K562 (cell line): ENCODE data around the gene PAQR7. TPM values are rescaled to one million over a fixed set of nuclear protein-coding genes. Genes with fewer than 3 reads are reported as not detected.

ENCODE experiments used
- BCLAF1 ChIP-seq, 2 experiments: fragments of 450-650 bp in 1 of 2; IDR thresholded peaks; 2 replicates each; pipeline ENCODE4 v1.6.1; 2011 to 2017; ENCODE audit warnings: low read depth in 2 of 2, antibody characterized with exemption in 1 of 2, borderline replicate concordance in 1 of 2, low read length in 1 of 2, mild to moderate bottlenecking in 1 of 2, mixed read lengths in 1 of 2; ENCODE audit not compliant: control insufficient read depth in 1 of 2
- HEY1 ChIP-seq: fragments of 250-450 bp; sonication (Bioruptor Pico); IDR thresholded peaks from 2 replicates; pipeline ENCODE4 v1.5.0; 2020; ENCODE audit warnings: mild to moderate bottlenecking, moderate library complexity, borderline replicate concordance
- LARP7 ChIP-seq: fragments of 450-650 bp; IDR thresholded peaks from 2 replicates; pipeline ENCODE4 v1.6.1; 2016
- MBD2 ChIP-seq: sonication (generic); IDR thresholded peaks from 2 replicates; pipeline ENCODE4 v1.6.1; 2016; ENCODE audit warnings: low read depth, borderline replicate concordance
- MED1 ChIP-seq: sonication (generic); formaldehyde crosslinking; IDR thresholded peaks from 2 replicates; pipeline ENCODE4 v1.8.1; 2023; ENCODE audit warnings: missing genetic modification reagents, borderline replicate concordance
- NCOA4 ChIP-seq: fragments of 450-650 bp; IDR thresholded peaks from 2 replicates; pipeline ENCODE4 v1.6.1; 2018; ENCODE audit warnings: mild to moderate bottlenecking; ENCODE audit not compliant: partially characterized antibody
- PHB ChIP-seq: fragments of 250-450 bp; sonication (Bioruptor Pico); IDR thresholded peaks from 2 replicates; pipeline ENCODE4 v1.5.0; 2021
- PRMT5 ChIP-seq: sonication (generic); formaldehyde crosslinking; IDR thresholded peaks from 2 replicates; pipeline ENCODE4 v1.5.0; 2020; ENCODE audit warnings: missing genetic modification reagents
- SP2 ChIP-seq: IDR thresholded peaks from 2 replicates; pipeline ENCODE4 v1.6.1; 2011; ENCODE audit warnings: mild to moderate bottlenecking, low read depth, low read length, moderate library complexity; ENCODE audit not compliant: poor library complexity, severe bottlenecking; ENCODE audit errors: extremely low read depth
- TARDBP ChIP-seq: fragments of 450-650 bp; IDR thresholded peaks from 2 replicates; pipeline ENCODE4 v1.6.1; 2016
- ZNF512 ChIP-seq: IDR thresholded peaks from 2 replicates; pipeline ENCODE4 v1.6.1; 2016; ENCODE audit warnings: missing genetic modification characterization, missing compliant biosample characterization
- ZNF668 ChIP-seq: fragments of 250-450 bp; sonication (Bioruptor Pico); IDR thresholded peaks from 2 replicates; pipeline ENCODE4 v1.8.0; 2022; ENCODE audit warnings: mild to moderate bottlenecking, inconsistent platforms
- ZNF830 ChIP-seq: fragments of 250-450 bp; sonication (Bioruptor Pico); IDR thresholded peaks from 2 replicates; pipeline ENCODE4 v1.5.0; 2021; ENCODE audit warnings: mild to moderate bottlenecking
- polyA plus RNA-seq, 8 experiments: library from polyadenylated mRNA; depleted of rRNA in 4 of 8; stranded (reverse) in 5 of 8; unstranded in 3 of 8; fragments of >200 nt; fragmentation: Nextera tagmentation in 2 of 8; fragmentation: Illumina TruSeq in 1 of 8; extraction: Ambion mirVana in 2 of 8; extraction: Trizol in 1 of 8; gene quantifications; 2 replicates each; pipeline versions ENCODE4 v1.2.1 to v1.2.3, GENCODE V29; 2011 to 2014; ENCODE audit warnings: inconsistent platforms in 1 of 8, missing spikeins in 1 of 8
- total RNA-seq, 7 experiments: library from RNA; depleted of rRNA in 6 of 7; stranded (reverse); fragments of >200 nt in 6 of 7; fragmentation: Illumina TruSeq in 2 of 7; extraction: Trizol in 2 of 7; gene quantifications; 2 replicates each; pipeline versions ENCODE4 v1.2.1 to v1.2.3, GENCODE V29; 2011 to 2021; ENCODE audit warnings: low replicate concordance in 1 of 7
- TF ChIP-seq, protein P1 (sequence below): fragments of 450-650 bp; formaldehyde crosslinking; conservative IDR thresholded peaks from 2 replicates; pipeline ENCODE4 v1.4.0; 2022; ENCODE audit warnings: mild to moderate bottlenecking, missing genetic modification characterization
- TF ChIP-seq, protein P2 (sequence below), 3 experiments: fragments of 200-800 bp in 1 of 3; fragments of 250-450 bp in 1 of 3; fragments of 450-650 bp in 1 of 3; sonication (Bioruptor Pico) in 1 of 3; sonication (Bioruptor generic) in 1 of 3; formaldehyde crosslinking in 1 of 3; IDR thresholded peaks; 2 replicates each; pipeline versions ENCODE4 v1.6.1 to v1.8.0; 2016 to 2022; ENCODE audit warnings: mild to moderate bottlenecking in 2 of 3, missing genetic modification characterization in 2 of 3, missing compliant biosample characterization in 1 of 3, moderate library complexity in 1 of 3

PAQR7 gene
- total and polyA plus RNA-seq, 9 of the 15 experiments (the other 6 are each of a cell fraction or from before 2014, with no cell fraction given): 1.1 to 5.2 (median 2.6) TPM

DNA sequence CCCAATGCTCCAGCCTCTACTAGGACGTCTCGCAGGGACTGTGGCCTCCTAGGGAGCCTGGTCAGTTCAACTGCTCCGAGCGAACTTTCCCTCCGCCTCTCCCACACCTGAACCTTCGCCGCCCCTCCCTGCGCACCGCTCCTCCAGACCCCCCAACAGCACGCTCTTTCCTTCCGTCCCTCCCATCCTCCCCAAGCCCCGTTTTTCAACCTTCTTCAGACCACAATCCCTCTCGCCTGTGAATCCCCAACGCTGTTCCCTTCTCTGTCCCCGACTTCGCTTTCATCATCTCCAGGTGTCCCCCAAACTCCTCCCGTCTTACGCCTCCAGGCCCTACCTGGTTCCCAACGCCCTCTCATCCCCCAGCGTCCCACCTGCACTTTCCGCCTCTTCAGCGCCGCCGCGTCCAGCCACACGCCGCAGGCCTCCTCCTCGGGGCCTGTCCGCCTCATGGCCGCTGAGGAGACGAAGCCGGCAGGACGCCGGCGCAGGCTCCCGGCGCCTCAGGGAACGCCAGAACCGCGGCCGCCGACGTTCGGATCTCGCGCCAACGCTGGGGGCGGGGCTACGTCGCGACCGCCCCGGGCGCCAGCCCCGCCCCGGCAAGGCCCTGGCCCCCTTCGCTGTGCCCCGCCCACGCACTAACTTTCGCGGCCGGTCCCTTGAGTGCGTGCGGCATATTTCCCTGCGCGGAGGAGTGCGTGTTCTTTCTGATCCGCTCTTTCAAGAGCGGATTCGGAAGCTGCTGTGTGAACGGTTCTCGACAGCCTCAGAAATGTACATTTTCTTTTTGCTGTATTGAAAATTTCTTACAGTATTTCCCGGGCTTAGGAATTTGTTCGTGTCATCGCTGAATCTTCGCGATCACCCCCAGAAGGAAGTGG lies 16.4 kb downstream of the PAQR7 start, which contains the start of gene AUNIP (continued):
- TF ChIP-seq ZNF512: no peak
- TF ChIP-seq MED1 (CRISPR knock-in tag): no peak
- no peak for TF ChIP-seq ZNF830 (CRISPR knock-in tag)
- TF ChIP-seq SP2: no peak
- TF ChIP-seq, protein P1, sequence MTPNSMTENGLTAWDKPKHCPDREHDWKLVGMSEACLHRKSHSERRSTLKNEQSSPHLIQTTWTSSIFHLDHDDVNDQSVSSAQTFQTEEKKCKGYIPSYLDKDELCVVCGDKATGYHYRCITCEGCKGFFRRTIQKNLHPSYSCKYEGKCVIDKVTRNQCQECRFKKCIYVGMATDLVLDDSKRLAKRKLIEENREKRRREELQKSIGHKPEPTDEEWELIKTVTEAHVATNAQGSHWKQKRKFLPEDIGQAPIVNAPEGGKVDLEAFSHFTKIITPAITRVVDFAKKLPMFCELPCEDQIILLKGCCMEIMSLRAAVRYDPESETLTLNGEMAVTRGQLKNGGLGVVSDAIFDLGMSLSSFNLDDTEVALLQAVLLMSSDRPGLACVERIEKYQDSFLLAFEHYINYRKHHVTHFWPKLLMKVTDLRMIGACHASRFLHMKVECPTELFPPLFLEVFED (CRISPR knock-in tag): peak; percentile 94
- no peak for TF ChIP-seq ZNF668 (CRISPR knock-in tag)
- peak; percentile 99 for TF ChIP-seq LARP7
- no peak for TF ChIP-seq HEY1 (CRISPR knock-in tag)
- TF ChIP-seq, protein P2, sequence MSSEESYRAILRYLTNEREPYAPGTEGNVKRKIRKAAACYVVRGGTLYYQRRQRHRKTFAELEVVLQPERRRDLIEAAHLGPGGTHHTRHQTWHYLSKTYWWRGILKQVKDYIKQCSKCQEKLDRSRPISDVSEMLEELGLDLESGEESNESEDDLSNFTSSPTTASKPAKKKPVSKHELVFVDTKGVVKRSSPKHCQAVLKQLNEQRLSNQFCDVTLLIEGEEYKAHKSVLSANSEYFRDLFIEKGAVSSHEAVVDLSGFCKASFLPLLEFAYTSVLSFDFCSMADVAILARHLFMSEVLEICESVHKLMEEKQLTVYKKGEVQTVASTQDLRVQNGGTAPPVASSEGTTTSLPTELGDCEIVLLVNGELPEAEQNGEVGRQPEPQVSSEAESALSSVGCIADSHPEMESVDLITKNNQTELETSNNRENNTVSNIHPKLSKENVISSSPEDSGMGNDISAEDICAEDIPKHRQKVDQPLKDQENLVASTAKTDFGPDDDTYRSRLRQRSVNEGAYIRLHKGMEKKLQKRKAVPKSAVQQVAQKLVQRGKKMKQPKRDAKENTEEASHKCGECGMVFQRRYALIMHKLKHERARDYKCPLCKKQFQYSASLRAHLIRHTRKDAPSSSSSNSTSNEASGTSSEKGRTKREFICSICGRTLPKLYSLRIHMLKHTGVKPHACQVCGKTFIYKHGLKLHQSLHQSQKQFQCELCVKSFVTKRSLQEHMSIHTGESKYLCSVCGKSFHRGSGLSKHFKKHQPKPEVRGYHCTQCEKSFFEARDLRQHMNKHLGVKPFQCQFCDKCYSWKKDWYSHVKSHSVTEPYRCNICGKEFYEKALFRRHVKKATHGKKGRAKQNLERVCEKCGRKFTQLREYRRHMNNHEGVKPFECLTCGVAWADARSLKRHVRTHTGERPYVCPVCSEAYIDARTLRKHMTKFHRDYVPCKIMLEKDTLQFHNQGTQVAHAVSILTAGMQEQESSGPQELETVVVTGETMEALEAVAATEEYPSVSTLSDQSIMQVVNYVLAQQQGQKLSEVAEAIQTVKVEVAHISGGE (CRISPR knock-in tag; IDR thresholded peaks at IDR 0.05): peak in 1 of 3 experiments; percentile 69; a peak in 2 of 6 replicates
- TF ChIP-seq BCLAF1 (IDR thresholded peaks at IDR 0.05; ENCODE audit: borderline replicate concordance in 1 of 2, control insufficient read depth in 1 of 2, low read depth in 2 of 2, low read length in 1 of 2): 0 out of 4 replicates have a peak, but pooled peaks of 1 of the 2 experiments have one; percentile 47
- TF ChIP-seq NCOA4: peak; percentile 82
- TF ChIP-seq PRMT5 (CRISPR knock-in tag): peak; percentile 56; the same call in 1 of the 2 replicates
- TF ChIP-seq TARDBP: peak; percentile 82; the same call in 1 of the 2 replicates
- 0 out of 2 replicates have a peak, but pooled peaks have one; percentile 32 for TF ChIP-seq PHB (CRISPR knock-in tag)
- TF ChIP-seq MBD2: no peak; the same call in 1 of the 2 replicates
